NCI-H1048 (cell line): ENCODE measurements around the gene TOMM22.
A peak's percentile ranks its signal among the peaks of the same experiment; 100 is the strongest.

Experiments
- DNase-seq: peaks from one replicate; lab custom pipeline; 2025; lab: John Stamatoyannopoulos, UW

Gene TOMM22

GRCh38 chr22:38696606-38697424 is 15.1 kb downstream of the TOMM22 start:
- no peak for DNase-seq

DNA sequence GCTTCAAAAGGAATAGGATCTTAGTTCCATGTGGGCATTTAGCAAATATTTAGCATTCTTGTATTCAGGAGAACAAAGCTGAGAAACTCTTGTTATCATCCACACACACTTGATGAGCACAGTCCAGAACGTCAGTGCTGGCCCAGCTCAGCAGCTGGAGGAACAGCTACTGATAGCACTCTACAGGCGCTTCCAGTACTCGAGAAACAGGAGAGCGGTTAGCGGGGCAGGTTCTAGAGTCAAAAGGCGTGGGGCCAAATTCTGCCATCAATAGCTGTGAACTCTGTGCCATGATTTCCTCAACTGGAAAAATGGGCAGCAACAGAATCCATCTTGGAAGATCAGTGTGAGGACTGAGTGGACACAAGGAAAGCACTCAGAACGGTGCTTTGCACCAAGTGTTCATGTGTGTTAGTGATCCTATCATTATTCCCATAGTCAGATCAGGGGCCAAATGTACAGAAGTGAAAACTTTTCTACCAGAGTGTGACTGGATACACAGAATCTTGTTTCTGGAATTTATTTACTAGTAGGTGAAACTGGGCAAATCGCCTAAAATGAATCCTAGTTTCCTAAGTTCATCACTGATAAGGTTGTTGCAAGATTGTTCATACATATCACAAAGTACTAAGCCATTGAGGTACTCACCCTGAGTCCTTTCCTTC is 15.8 kb downstream of the TOMM22 start:
- no peak for DNase-seq

GRCh38 chr22:38698407-38699094 is 16.8 kb downstream of the TOMM22 start:
- no peak for DNase-seq

DNA sequence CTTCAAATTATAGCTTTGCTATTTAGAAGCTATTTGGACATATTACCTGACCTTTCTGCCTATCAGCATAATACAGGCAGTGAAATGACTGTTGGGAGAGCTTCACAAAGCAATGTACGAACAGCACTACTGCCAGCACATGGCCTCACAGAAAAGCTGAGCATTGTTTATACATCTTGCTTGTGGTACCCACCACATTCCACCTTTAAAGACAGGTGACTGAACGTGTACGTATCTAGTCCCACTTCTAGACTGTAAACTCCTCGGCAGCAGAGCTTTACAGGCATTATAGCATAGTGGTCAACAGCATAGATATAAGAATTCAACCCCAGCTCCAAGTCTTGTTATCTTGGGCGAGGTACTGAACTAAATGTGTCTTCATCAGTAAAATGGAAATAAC is 17.4 kb downstream of the TOMM22 start:
- DNase-seq: no peak

DNA sequence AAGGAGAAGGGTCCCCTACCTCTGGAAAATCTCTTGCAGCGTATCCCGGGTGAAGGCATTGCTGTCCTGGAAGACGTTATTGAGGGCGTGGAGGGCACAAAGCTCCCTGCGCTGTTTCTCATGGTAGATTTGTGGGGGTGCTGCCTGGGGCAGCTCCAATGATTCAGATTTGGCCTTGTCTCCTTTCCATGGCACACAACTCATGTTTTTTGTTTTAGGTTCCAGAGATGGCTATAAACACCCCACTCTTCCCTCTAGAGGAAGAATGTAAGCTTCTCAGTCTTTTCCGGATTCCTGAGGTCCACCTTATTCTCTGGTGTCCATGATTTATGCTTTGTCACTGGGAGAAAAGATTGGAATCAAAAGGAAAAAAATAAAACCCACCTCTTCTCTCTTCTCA is 18.0 kb downstream of the TOMM22 start:
- no peak for DNase-seq

- no peak for DNase-seq
Observed at GRCh38 chr22:38700270-38700788, 18.6 kb downstream of the TOMM22 start.

GRCh38 chr22:38700789-38701628 is 19.3 kb downstream of the TOMM22 start, which contains the start of gene JOSD1:
Gene JOSD1, minus strand, starts transcription at chr22:38700943. Its CDS starts 956 bp downstream, at chr22:38699987.
- DNase-seq: peak; percentile 84

DNA sequence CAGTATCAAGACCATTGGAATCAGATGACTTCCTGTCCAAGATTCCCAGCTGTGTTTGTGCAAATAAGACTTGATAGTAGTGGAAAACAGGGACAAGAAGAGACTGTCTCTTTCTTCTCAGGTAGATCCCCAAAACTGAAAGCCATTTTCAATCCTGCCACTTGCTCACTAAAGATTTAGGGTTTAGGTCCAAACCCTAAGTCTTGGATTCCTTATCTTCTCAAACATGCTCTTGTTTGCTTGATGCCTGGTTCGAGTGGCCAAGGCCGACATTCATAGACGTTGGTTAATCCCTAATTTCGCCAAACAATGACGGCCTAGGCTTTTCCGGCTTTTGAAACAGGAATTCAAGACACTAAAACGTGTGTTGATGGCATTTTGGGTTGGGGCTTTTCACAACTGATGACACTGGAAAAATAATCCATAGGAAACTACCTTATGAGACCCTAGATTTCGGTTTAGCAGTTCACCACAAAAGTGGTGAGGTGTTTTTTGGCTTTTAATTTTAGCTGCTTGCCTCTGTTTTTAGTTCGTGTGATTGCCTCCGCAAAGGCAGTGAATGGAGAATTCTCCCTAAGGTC is 23.0 kb downstream of the TOMM22 start:
- no peak for DNase-seq

GRCh38 chr22:38705235-38706100 is 23.7 kb downstream of the TOMM22 start, which contains the start of gene GTPBP1:
Gene GTPBP1, plus strand, starts transcription at chr22:38705944. Its CDS starts 12 bp downstream, at chr22:38705956.
- peak; percentile 100 for DNase-seq

GRCh38 chr22:38706101-38706900 is 24.5 kb downstream of the TOMM22 start:
- no peak for DNase-seq

- DNase-seq: no peak
Observed at GRCh38 chr22:38706901-38707195, 25.1 kb downstream of the TOMM22 start.

DNA sequence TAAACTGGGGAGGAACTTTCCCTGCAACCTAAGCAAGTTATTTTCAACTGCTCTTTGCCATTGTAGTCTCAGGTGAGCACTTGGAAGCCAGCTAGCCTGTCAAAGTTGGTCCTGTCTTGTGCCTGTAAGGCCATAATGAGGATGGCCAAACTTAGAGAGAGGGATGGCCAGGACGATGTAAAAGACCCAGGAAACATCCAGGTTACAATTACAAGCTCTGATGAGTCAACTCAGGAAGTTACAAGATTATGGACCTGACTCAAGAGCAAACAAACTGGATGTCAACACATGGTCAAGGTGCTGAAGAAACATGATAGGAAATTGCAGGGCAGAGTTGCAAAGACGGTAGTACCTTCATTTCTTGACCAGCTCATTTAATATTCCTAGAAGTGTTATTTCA is 25.6 kb downstream of the TOMM22 start:
- no peak for DNase-seq

- no peak for DNase-seq
Observed at GRCh38 chr22:38707984-38708383, 26.2 kb downstream of the TOMM22 start.

DNA sequence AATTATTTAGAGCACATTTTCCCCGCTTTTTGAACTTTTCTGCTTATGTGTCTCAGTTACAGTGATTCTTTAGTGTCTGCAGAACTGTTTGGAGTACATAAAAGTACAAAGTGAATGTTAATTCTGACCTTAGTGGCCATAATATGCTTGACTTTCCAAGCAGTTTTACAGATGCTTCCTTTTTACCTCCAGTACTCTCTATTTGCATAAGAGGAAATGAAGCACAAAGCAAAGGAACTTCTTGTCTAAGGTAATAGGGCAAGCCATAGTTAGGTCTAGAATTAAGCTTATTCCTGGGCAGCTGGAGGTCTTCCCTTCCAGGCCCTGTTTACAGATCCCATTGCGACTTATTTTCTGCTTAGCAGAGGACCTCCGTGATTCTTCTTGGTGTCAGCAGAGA is 27.5 kb downstream of the TOMM22 start:
- no peak for DNase-seq

DNA sequence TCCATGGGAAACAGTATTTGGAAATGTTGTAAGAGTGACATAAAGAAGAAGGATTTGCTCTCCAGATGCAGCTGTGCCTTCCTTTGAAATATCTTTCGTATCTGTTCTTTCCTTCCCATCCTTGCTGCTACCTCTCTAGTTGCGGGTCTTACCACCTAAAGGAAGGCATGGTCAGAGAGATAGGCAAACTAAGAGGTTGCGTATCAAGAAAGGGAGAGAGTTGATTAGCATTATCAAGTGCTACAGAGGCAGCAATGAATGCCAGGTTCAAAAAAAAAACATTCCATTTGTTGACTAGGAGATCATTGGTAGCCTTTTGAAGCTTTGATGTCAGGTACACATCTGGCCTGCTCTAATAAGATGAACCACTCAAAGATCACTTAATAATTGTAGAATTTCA is 28.6 kb downstream of the TOMM22 start:
- DNase-seq: no peak

GRCh38 chr22:38710866-38711265 is 29.1 kb downstream of the TOMM22 start:
- no peak for DNase-seq

GRCh38 chr22:38712486-38713207 is 30.9 kb downstream of the TOMM22 start:
- DNase-seq: no peak

GRCh38 chr22:38713921-38714320 is 32.2 kb downstream of the TOMM22 start:
- DNase-seq: no peak
